AG09319 (cell line): Measurements from ENCODE around the gene CCSER1.
"Not testable (repeated sequence)": the region's sequence is repeated elsewhere in the genome, so short reads cannot be mapped to it uniquely, and the experiment has no call there.

Experiments used
- DNase-seq: peaks from one replicate; pipeline ENCODE4 v3.0.0-alpha.2; 2010; ENCODE audit warnings: low read depth; ENCODE audit errors: extremely low read depth
- TF ChIP-seq, protein P1 (sequence below): IDR thresholded peaks from 2 replicates; pipeline ENCODE4 v1.5.1; 2011; ENCODE audit warnings: low read depth, mild to moderate bottlenecking, inconsistent platforms, low read length, moderate library complexity

CCSER1 gene

DNA sequence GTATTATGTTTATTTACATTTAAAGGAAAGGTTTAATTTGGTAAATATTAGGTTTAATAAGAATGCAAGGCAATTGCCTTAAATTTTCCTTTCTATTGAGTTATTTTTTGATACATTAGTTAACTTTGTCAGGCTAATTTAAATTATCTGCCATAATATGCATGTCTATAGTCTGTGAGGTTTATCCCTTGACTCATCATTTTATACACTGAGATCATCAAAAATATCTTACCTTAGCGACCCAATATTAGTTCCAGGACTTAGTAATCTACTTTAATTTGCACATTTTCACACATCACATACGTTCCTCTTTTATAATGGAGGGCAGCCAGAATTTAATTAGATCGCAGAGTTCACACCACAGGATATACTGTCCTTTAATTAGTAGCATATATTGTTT, 1177.1 kb downstream of the CCSER1 start:
- TF ChIP-seq, protein P1, sequence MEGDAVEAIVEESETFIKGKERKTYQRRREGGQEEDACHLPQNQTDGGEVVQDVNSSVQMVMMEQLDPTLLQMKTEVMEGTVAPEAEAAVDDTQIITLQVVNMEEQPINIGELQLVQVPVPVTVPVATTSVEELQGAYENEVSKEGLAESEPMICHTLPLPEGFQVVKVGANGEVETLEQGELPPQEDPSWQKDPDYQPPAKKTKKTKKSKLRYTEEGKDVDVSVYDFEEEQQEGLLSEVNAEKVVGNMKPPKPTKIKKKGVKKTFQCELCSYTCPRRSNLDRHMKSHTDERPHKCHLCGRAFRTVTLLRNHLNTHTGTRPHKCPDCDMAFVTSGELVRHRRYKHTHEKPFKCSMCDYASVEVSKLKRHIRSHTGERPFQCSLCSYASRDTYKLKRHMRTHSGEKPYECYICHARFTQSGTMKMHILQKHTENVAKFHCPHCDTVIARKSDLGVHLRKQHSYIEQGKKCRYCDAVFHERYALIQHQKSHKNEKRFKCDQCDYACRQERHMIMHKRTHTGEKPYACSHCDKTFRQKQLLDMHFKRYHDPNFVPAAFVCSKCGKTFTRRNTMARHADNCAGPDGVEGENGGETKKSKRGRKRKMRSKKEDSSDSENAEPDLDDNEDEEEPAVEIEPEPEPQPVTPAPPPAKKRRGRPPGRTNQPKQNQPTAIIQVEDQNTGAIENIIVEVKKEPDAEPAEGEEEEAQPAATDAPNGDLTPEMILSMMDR = no peak

DNA sequence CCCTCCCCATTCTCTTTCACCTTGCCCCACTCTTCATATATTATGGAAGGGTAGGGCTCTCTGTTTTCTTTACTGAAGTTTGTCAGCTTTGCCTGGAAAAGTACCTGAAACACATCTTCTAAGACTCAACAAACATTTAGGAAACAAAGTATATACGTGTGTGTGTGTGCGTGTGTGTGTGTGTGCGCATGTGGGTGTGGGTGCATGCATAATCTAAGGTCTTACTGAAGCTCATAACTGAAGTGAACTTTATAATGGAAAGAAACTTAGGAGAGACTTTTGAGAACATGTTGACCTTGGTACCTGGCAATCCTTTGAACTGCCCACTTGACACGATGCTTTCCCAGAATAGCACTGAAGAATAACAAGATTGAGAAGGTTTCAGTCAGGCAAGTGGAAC, 1190.2 kb downstream of the CCSER1 start:
- TF ChIP-seq, protein P1 = no peak
- no peak for DNase-seq

More for the DNA sequence above, 1177.1 kb downstream of the CCSER1 start:
- DNase-seq = no peak

DNA sequence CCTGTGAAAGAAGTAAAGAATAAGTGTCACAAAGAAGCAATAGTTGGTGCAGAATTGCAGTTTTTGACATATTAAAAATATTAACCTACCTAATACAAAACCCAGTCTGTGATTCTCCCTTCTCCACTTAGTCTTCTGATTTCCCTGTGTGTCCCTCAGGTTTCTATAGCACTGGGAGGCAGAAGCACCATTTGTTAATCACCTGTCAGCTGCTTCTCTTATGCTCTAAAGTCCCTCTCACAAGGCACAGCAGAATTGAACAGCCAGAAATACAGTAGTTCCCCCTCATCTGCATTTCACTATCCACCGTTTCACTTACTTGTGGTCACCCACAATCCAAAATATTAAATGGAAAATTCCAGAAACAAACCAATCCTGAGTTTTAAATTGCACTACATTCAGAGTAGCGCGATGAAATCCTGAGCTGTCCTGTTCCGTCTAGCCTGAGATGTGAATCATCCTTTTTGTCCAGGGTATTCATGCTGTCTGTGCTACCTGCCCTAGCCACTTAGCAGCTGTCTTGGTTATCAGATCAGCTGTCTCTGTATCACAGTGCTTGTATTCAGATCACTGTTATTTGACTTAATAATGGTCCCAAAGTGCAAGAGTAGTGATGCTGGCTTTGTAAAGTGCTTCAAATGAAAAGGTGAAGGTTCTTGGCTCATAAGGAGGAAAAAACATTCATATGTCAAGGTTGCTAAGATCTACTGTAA, 1192.5 kb downstream of the CCSER1 start:
- no peak for DNase-seq
- TF ChIP-seq, protein P1 = no peak

DNA sequence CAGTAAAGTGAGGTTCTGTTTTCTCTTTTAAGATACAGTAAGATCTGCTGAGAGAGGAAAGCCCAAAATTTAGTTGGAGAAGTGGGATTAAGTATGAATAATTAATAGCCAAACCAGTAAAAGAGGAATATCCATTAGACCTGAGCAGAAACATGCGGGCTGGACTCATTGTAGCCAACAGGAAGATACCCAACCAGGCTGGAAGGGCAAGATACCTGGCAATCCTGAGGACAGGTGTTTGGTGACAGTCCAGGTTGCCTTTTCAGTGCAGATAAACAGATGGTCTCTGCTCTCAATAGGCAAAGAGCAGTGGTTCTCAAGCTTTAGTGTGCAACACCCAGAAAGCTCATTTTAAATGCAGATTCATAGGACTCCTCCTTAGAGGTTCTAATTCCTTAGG, 1195.8 kb downstream of the CCSER1 start:
- TF ChIP-seq, protein P1 = no peak
- DNase-seq = no peak

DNA sequence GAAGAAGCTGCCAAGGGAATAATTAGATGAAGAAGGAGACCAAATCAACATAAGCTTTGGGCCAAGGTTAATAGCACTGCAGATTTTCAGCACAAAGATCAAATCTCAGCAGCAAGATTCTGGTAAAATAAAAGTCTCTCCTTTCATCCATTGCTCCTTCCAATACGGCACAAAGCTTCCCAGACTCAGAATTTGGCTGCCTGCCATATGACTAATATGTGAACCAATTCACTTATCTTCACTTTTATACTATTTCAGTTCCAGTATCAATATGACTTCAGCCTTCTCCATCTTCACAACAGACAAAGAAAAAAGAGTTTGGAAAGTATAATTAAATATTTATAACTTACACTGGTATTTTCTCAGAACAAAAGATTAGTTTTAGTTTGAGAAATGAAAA, 1198.3 kb downstream of the CCSER1 start:
- TF ChIP-seq, protein P1 = no peak

DNA sequence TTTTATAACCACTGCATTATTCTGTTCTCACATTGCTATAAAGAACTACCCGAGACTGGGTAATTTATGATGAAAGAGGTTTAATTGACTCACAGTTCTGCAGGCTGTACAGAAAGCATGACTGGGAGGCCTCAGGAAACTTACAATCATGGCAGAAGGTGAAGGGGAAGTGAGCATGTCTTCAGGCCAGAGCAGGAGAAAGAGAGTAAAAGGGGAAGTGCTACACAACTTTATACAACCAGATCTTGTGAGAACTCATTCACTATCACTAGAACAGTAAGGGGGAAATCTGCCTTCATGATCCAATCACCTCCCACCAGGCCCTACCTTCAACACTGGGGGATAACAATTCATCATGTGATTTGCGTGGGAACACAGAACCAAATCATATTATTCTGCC, 1199.0 kb downstream of the CCSER1 start:
- DNase-seq = not testable (repeated sequence)

More for the DNA sequence above, 1198.3 kb downstream of the CCSER1 start:
- DNase-seq = no peak

DNA sequence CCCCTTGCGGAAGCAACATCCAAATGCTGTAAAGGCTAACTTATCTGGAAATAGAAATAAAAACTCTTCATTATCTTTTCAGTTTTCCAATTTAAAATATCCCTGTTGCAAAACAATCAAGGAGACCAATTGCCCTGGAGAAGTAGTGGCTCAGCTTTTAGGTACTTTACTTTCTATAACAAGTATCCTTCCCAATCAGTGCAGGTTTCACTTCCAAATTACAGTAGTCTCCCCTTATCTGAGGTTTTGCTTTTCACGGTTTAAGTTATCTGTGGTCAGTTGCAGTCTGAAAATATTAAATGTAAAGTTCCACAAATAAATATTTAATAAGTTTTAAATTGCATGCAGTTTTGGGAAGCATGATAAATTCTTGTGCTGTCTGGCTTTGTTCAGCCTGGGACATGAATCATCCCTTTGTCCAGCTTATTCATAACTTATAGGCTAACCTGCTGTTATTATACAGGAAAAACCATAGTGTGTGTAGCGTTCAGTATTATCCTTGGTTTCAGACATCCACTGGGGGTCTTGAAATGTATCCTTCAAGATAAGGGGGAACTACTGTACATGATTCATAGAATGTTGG, 1203.5 kb downstream of the CCSER1 start:
- DNase-seq = no peak
- TF ChIP-seq, protein P1 = no peak

DNA sequence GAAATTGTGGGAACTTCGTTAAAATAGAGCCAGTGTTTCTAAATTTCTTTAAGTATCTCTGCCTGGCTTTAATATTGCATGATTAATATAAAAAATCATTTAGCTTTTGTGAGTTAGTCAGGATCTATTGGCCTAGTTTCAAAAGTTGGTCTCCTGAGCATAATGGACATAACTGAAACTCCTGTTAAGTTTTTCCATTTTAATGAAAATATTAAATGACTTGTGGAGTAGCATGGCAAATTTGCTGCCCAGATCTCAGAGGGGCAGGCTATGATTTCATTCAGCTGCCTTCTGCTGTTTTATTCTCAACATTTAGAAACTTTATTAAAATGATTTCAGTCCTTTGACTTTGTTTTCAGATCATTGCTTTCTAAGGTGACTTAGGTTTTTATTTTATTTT, 1213.6 kb downstream of the CCSER1 start:
- no peak for DNase-seq
- TF ChIP-seq, protein P1 = no peak
